GM19240 (cell line): ENCODE data around the gene SRCIN1.
"Not testable (repeated sequence)": the region's sequence is repeated elsewhere in the genome, so short reads cannot be mapped to it uniquely, and the experiment has no call there.

Source experiments
- DNase-seq: peaks from one replicate; pipeline ENCODE4 v3.0.0; 2011; ENCODE audit warnings: low spot score; ENCODE audit not compliant: insufficient read length

The SRCIN1 gene

GRCh38 chr17:38485146-38485468, 120.6 kb downstream of the SRCIN1 start:
- no peak for DNase-seq

GRCh38 chr17:38484242-38485145, 121.3 kb downstream of the SRCIN1 start:
- not testable (repeated sequence) for DNase-seq

GRCh38 chr17:38482700-38483043, 123.1 kb downstream of the SRCIN1 start:
- not testable (repeated sequence) for DNase-seq

- not testable (repeated sequence) for DNase-seq
Measured at GRCh38 chr17:38482039-38482699, 123.6 kb downstream of the SRCIN1 start.
